Keratinocyte (primary cell): ENCODE data around the gene LHFPL2. TPM values are rescaled to one million over a fixed set of nuclear protein-coding genes. Genes with fewer than 3 reads are reported as not detected.

Experiments
- DNase-seq: peaks from one replicate; pipeline ENCODE4 v3.0.0-alpha.2; 2011; ENCODE audit warnings: low read depth, missing footprints, low spot score
- FAIRE-seq: peaks from 2 replicates; lab custom pipeline; 2011; peaks lifted over from hg19 to GRCh38; lab: Jason Lieb, UNC
- H2AFZ ChIP-seq: 2 replicates; pipeline ENCODE4 v1.6.0; 2012; ENCODE audit warnings: low read length, control low read depth, inconsistent platforms; ENCODE audit not compliant: control insufficient read depth
- H3K27ac ChIP-seq: 2 replicates; pipeline ENCODE4 v1.5.1; 2011; ENCODE audit warnings: low read length; ENCODE audit not compliant: control insufficient read depth, insufficient read depth
- H3K27me3 ChIP-seq: 3 replicates; pipeline ENCODE4 v1.6.0; 2011; ENCODE audit warnings: low read length; ENCODE audit not compliant: control insufficient read depth, insufficient read depth; ENCODE audit errors: extremely low read depth
- H3K36me3 ChIP-seq, 2 experiments: 2 replicates in 1 of 2; 3 replicates in 1 of 2; pipeline ENCODE4 v1.5.1; 2011; ENCODE audit warnings: low read length in 2 of 2, mild to moderate bottlenecking in 1 of 2; ENCODE audit not compliant: control insufficient read depth in 2 of 2, insufficient read depth in 2 of 2; ENCODE audit errors: extremely low read depth in 1 of 2
- H3K4me1 ChIP-seq: 3 replicates; pipeline ENCODE4 v1.5.1; 2011; ENCODE audit warnings: low read length; ENCODE audit not compliant: control insufficient read depth, insufficient read depth; ENCODE audit errors: extremely low read depth
- H3K4me2 ChIP-seq: 3 replicates; pipeline ENCODE4 v1.6.0; 2011; ENCODE audit warnings: low read depth, low read length; ENCODE audit not compliant: control insufficient read depth, insufficient read depth; ENCODE audit errors: extremely low read depth
- H3K4me3 ChIP-seq, 3 experiments: fragments of 200-600 bp in 1 of 3; sonication (generic) in 1 of 3; 2 replicates in 2 of 3; 3 replicates in 1 of 3; pipeline ENCODE4 v1.5.1; 2011 to 2016; ENCODE audit warnings: low read length in 3 of 3, mild to moderate bottlenecking in 3 of 3, control low read depth in 2 of 3, inconsistent platforms in 1 of 3, low read depth in 1 of 3, mixed read lengths in 1 of 3, mixed run types in 1 of 3, moderate library complexity in 1 of 3; ENCODE audit not compliant: control insufficient read depth in 2 of 3, insufficient read depth in 2 of 3; ENCODE audit errors: extremely low read depth in 1 of 3
- H3K79me2 ChIP-seq: 2 replicates; pipeline ENCODE4 v1.6.0; 2012; ENCODE audit warnings: low read length; ENCODE audit not compliant: control insufficient read depth, insufficient read depth
- H3K9ac ChIP-seq: 3 replicates; pipeline ENCODE4 v1.6.0; 2011; ENCODE audit warnings: low read length; ENCODE audit not compliant: control insufficient read depth, insufficient read depth; ENCODE audit errors: extremely low read depth
- H3K9me1 ChIP-seq: 3 replicates; pipeline ENCODE4 v1.6.0; 2011; ENCODE audit warnings: low read length; ENCODE audit not compliant: control insufficient read depth, insufficient read depth; ENCODE audit errors: extremely low read depth
- H3K9me3 ChIP-seq: 2 replicates; pipeline ENCODE4 v1.5.1; 2012; ENCODE audit warnings: low read depth, low read length; ENCODE audit not compliant: control insufficient read depth
- H4K20me1 ChIP-seq: 3 replicates; pipeline ENCODE4 v1.6.0; 2011; ENCODE audit warnings: low read length; ENCODE audit not compliant: control insufficient read depth, insufficient read depth; ENCODE audit errors: extremely low read depth
- EZH2 ChIP-seq: IDR thresholded peaks from one replicate; pipeline ENCODE4 v1.6.1; 2012; ENCODE audit warnings: inconsistent platforms, mild to moderate bottlenecking, low read length, moderate library complexity
- dilution Hi-C: fragments of 300-500 bp; cut with MboI; formaldehyde crosslinking; loops from one replicate; pipeline ENCODE4 v1.7.0; 2020; ENCODE audit warnings: low sequenced_read_pairs; ENCODE audit not compliant: extremely low pct_ligation_motif_present
- polyA plus RNA-seq, 5 experiments: library from polyadenylated mRNA; depleted of rRNA in 3 of 5; stranded (reverse) in 3 of 5; stranded (forward) in 1 of 5; unstranded in 1 of 5; fragments of >200 nt; gene quantifications; 1 replicate in 1 of 5; 2 replicates in 3 of 5; 3 replicates in 1 of 5; pipeline versions ENCODE4 v1.2.1 to v1.2.3, GENCODE V29; 2011 to 2012; ENCODE audit warnings: missing spikeins in 2 of 5, low read depth in 1 of 5, low replicate concordance in 1 of 5
- TF ChIP-seq, protein P1 (sequence below), 3 experiments: IDR thresholded peaks in 1 of 3; conservative IDR thresholded peaks in 1 of 3; optimal IDR thresholded peaks in 1 of 3; 2 replicates in 2 of 3; 3 replicates in 1 of 3; pipeline versions ENCODE3 to v1.5.1; 2011; ENCODE audit warnings: low read length in 3 of 3, mild to moderate bottlenecking in 3 of 3, moderate library complexity in 2 of 3, control low read depth in 1 of 3, inconsistent platforms in 1 of 3; ENCODE audit not compliant: insufficient read depth in 2 of 3; ENCODE audit errors: extremely low read depth in 1 of 3

The LHFPL2 gene
- polyA plus RNA-seq, 1 donor (not counting 4 experiments of a cell fraction or from before 2014, with no cell fraction given): 11.4 TPM

DNA sequence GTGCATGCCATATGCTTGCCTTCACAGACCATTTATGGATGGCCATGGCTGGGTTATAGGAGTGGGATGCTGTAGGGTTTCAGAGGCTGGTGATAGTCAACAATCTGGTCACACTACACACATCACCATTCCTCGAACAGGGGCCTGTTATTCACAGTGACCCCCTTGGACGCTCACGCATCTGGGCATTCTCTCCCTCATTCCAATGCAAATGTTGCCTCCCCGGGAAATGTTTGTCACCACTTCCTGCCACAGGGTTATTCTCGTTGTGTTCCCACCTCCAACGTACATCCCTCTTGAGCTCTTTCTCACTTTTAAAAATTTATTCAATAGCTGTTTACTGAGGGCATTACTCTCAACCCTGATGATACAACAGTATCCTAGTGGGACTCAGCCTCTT lies 152.8 kb downstream of the LHFPL2 start:
- H3K36me3 ChIP-seq: peaks cover 6 to 7% of the 10 kb centered on the region in 2 experiments
- no peaks in the 10 kb centered on the region for H4K20me1 ChIP-seq
- no peak overlapping the region for H2AFZ ChIP-seq
- peaks cover 11% of the 10 kb centered on the region for H3K79me2 ChIP-seq
- no peak for TF ChIP-seq EZH2
- TF ChIP-seq, protein P1, sequence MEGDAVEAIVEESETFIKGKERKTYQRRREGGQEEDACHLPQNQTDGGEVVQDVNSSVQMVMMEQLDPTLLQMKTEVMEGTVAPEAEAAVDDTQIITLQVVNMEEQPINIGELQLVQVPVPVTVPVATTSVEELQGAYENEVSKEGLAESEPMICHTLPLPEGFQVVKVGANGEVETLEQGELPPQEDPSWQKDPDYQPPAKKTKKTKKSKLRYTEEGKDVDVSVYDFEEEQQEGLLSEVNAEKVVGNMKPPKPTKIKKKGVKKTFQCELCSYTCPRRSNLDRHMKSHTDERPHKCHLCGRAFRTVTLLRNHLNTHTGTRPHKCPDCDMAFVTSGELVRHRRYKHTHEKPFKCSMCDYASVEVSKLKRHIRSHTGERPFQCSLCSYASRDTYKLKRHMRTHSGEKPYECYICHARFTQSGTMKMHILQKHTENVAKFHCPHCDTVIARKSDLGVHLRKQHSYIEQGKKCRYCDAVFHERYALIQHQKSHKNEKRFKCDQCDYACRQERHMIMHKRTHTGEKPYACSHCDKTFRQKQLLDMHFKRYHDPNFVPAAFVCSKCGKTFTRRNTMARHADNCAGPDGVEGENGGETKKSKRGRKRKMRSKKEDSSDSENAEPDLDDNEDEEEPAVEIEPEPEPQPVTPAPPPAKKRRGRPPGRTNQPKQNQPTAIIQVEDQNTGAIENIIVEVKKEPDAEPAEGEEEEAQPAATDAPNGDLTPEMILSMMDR (optimal IDR thresholded peaks at IDR 0.05 in 1 of 3, IDR thresholded peaks at IDR 0.05 in 1 of 3, conservative IDR thresholded peaks at IDR 0.05 in 1 of 3; ENCODE audit: extremely low read depth in 1 of 3, insufficient read depth in 2 of 3, low read length in 3 of 3): no peak
- no peak overlapping the region for H3K4me3 ChIP-seq
- DNase-seq: no peak
- H3K27ac ChIP-seq: no peak overlapping the region
- peaks cover 6% of the 10 kb centered on the region for H3K4me1 ChIP-seq
- FAIRE-seq: no peak
- no peaks in the 10 kb centered on the region for H3K9me3 ChIP-seq
- H3K4me2 ChIP-seq: no peak overlapping the region
- no peaks in the 10 kb centered on the region for H3K27me3 ChIP-seq
- dilution Hi-C loops: no loop called here
- H3K9ac ChIP-seq: no peak overlapping the region
- H3K9me1 ChIP-seq: no peaks in the 10 kb centered on the region

DNA sequence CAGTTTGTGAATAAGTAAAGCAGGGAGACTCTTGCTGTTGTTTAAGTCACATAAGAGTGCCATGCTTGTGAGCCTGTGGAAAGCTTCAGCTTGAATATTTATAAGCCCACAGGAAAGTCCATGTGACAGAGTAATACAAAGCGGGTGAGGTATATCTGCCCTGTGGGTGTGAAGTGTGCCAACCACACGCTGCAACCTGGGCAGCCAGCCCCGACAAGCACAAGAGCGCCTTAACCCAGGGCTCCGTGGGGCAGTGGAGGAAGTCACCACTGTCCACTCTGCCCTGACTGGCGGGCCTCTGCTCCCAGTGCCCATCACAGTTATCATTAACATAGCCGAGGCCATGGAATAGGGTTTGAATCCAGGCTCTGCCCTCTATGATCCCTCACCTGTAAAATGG lies 155.9 kb downstream of the LHFPL2 start:
- H3K9ac ChIP-seq: no peak overlapping the region
- H3K27ac ChIP-seq: no peak overlapping the region
- no peaks in the 10 kb centered on the region for H3K27me3 ChIP-seq
- FAIRE-seq: no peak
- peaks cover 2% of the 10 kb centered on the region for H3K79me2 ChIP-seq
- TF ChIP-seq, protein P1 (optimal IDR thresholded peaks at IDR 0.05 in 1 of 3, IDR thresholded peaks at IDR 0.05 in 1 of 3, conservative IDR thresholded peaks at IDR 0.05 in 1 of 3; ENCODE audit: extremely low read depth in 1 of 3, insufficient read depth in 2 of 3, low read length in 3 of 3): no peak
- TF ChIP-seq EZH2: no peak
- H3K9me3 ChIP-seq: no peaks in the 10 kb centered on the region
- H2AFZ ChIP-seq: no peak overlapping the region
- H3K4me2 ChIP-seq: no peak overlapping the region
- H4K20me1 ChIP-seq: no peaks in the 10 kb centered on the region
- dilution Hi-C loops: no loop called here
- H3K9me1 ChIP-seq: no peaks in the 10 kb centered on the region
- DNase-seq: no peak
- H3K36me3 ChIP-seq: peaks cover 16 to 19% of the 10 kb centered on the region in 2 experiments
- H3K4me1 ChIP-seq: peaks cover 6% of the 10 kb centered on the region
- H3K4me3 ChIP-seq: no peak overlapping the region
